Measurements from ENCODE around the gene RFLNA.
A peak's percentile ranks its signal among the peaks of the same experiment; 100 is the strongest.

The RFLNA gene

GRCh38 chr12:124358572-124358971, 63.7 kb downstream of the RFLNA start:
- DNase-seq: no peak

DNA sequence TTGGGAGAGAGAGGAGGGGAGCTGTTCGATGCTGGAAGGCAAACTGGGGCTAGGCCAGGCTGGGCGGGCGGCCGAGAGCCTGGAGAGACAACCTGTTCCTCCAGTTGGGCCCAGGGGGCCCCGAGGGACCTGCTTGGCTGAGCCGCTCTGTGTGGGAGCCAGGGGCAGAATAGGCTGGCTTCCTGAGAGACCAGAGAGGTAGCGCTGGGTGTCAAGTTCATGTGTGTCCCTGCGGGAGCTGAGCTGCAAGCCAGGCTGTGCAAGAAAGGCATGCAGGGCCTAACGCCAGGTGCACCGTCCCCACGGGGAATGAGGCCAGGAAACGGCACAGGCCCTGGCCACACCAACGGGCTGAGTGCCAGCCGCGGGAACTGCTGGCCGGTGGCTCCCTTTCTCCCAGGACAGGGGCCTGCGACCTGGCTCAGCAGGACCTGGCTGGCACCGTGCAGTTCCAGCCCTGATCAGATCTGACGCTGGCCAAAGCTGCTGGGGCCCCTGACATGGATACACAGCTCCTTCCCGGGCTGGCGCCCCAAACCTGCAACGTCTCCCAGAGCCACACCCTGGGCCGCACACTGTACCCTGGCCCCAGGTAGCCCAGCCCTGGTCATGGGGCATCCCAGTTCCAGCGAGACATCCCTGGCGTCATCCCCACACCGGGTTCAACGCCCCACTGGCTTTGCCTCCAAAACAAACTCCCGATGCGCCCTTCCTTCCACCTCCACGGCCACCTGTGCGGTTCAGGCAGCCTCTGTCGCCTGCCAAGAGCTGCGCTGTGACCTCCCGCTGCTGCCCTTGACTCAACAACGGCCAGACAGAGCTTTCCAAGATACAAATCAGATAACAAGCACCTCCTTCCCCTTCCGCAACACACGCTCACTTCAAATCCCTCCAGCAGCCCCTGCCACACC, 65.0 kb downstream of the RFLNA start:
- DNase-seq: peak in 41 of 51 donors; percentile 6 to 86 (median 63)

- no peak for DNase-seq
Observed at GRCh38 chr12:124361074-124361970, 66.4 kb downstream of the RFLNA start.

DNA sequence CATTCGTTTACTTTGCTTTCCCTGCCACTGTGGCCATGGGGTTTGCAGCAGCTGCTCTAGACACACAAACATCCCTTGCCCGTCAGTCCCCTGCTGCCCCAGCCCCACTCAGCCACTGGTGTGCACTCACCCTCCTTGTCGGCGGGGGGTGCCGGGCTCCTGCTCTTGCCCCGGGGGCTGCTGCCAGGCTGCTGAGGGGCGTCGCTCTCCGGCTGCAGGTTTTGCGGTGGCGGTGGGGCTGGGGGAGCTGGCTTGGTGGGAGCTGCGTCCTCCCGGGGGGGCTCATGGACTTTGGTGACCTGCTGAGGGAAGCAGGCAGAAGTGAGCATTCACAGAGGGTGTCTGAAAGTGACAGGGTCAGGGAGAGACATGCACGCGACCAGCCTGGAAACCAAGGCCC, 67.1 kb downstream of the RFLNA start:
- no peak for DNase-seq

GRCh38 chr12:124363353-124363965, 68.6 kb downstream of the RFLNA start:
- DNase-seq: no peak

GRCh38 chr12:124364543-124364942, 69.7 kb downstream of the RFLNA start:
- DNase-seq: no peak
